Choroid plexus epithelial cell (primary cell): ENCODE measurements around the gene SCGB1A1.

Experiments
- DNase-seq: peaks from one replicate; pipeline ENCODE4 v3.0.0-alpha.2; 2010; ENCODE audit warnings: low read depth
- H3K4me3 ChIP-seq: 2 replicates; pipeline ENCODE4 v1.5.1; 2011; ENCODE audit warnings: low read depth, mild to moderate bottlenecking, control low read depth, low read length, moderate library complexity
- TF ChIP-seq, protein P1 (sequence below): conservative IDR thresholded peaks from 2 replicates; pipeline ENCODE4 v1.5.1; 2011; ENCODE audit warnings: low read depth, mild to moderate bottlenecking, control low read depth, inconsistent platforms, low read length, moderate library complexity

Gene SCGB1A1

DNA sequence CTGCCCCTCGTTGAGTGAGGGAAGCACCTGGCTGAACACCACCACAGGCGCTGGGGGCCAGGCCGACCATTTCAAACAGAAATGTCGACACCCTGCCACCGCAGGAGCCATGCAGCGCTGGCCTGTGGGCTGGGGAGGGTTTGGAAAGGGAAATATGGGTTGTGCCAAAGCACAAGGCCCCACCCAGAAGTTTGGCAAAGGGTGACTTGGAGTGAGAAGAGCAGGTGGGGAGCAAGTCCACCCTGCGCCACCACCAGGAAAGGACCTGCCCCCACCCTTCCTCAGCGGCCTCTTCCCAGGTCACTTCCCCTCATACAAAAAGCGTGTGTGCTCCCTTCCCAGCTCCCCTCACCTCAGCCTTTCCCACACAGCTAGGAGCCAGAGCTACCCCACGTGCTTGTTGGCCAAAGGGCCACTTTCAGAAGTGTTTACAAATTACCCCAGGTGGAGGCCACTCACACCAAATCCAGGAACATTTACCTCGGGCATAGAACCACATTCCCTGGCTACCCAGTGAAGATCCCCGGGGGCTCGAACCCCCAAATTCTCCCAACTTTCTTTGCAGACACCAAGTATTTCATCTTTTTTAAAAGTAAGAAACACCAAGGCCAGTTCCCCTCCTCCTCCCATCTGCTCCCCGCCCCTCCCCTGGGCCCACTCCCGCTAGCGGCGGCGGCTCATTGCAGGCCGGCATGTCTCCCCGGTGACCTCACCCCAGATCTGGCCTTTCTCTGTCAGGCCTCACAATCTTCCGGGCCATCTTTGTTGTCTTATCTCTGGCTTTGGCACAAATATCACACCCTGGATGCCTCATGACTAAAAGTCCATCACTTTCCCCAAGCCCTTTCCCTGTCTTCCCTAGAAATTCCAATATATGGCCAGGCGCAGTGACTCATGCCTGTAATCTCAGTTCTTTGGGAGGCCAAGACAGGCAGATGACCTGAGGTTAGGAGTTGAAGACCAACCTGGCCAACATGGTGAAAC is 20.5 kb upstream of the SCGB1A1 start:
- TF ChIP-seq, protein P1, sequence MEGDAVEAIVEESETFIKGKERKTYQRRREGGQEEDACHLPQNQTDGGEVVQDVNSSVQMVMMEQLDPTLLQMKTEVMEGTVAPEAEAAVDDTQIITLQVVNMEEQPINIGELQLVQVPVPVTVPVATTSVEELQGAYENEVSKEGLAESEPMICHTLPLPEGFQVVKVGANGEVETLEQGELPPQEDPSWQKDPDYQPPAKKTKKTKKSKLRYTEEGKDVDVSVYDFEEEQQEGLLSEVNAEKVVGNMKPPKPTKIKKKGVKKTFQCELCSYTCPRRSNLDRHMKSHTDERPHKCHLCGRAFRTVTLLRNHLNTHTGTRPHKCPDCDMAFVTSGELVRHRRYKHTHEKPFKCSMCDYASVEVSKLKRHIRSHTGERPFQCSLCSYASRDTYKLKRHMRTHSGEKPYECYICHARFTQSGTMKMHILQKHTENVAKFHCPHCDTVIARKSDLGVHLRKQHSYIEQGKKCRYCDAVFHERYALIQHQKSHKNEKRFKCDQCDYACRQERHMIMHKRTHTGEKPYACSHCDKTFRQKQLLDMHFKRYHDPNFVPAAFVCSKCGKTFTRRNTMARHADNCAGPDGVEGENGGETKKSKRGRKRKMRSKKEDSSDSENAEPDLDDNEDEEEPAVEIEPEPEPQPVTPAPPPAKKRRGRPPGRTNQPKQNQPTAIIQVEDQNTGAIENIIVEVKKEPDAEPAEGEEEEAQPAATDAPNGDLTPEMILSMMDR = no peak
- H3K4me3 ChIP-seq = no peak overlapping the region
- DNase-seq = no peak

DNA sequence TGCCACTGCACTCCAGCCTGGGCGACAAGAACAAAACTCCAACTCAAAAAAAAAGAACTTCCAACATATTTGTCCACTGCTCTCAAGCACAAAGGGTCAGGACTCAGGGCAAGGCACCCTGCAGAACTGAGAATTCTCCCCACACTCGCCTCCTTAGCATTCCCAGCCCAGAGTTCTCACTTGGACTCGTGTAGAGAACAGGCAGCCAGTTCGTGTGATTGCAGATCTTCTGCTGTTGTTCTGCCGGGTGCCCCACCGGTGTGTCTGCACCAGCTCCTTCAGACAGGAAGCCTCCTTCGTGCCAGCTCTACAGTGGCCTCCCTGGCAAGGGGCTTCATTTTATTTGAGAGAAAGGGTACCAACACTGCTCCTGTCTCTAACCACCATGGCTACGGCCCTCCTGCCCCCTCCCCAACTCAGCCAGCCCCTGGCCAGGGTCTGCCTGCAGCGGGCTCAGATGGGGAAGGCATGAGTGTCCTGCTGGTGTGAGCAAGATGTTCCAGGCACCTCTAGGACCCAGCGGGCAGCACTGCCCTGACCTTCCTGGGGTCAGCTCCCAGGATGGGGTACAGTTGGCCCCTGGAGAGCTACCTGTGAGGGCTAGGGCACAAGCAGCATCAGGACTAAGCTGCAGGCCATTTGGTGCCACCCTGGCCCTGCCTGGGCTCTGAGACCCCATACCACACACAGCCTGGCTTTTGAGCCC is 19.5 kb upstream of the SCGB1A1 start:
- no peak overlapping the region for H3K4me3 ChIP-seq
- DNase-seq = peak; percentile 81
- TF ChIP-seq, protein P1 = no peak

DNA sequence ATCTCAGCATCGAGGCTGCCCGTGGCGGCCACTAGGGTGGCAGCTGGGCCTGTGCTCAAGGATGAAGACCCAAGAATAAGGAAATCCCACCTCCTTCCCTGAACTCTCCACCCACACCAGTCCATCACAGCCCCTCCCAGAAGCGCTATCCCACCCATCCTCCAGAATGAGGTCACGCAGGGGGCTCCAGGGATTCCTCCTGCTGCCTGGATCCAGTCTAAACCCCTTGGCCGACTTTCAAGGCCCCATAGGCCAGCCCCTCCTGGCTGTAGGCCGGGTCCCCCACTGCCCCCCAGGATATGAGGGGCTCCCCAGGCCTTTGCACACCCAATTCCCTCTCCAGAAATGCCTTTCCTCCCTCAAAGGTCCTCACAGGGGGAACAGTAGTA is 19.0 kb upstream of the SCGB1A1 start:
- no peak overlapping the region for H3K4me3 ChIP-seq
- TF ChIP-seq, protein P1 = no peak
- no peak for DNase-seq

DNA sequence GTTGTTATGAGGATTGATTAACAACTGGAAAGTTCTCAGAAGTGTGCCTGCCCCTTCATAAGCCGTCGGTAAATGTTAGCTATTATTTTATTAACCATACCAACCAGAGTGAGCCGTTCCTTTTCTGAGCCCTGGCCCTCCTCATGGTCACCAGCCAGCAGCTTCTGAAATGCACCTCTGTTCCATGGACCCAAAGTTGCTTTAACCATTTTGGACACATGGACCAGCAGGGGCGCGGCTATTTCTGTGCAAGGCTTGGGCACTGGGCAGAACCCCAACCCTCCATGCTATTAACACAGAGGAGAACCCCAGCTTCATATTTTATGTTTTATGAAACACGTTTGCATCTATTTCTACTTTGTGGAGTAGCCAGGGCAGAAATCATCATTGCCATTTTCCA is 18.6 kb upstream of the SCGB1A1 start:
- TF ChIP-seq, protein P1 = no peak

DNA sequence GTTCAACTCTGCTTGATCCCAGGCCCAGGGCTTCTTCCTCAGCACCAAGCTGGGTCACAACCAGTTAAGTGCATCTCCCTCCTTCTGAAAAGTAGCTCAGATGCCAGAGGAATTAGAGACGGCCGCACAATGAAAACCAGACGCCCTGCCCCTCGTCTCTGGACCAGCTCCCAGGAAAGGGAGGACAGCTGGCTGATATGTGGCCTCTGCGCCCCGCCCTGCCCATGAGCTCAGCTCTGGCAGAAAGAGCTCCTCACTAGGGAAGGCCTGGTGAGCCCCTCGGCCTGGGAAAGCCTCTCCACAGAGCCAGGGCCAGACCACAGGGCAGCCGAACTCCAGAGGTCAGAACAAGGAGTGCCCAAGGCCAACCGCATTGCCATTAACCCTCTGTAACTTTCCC is 18.1 kb upstream of the SCGB1A1 start:
- no peak overlapping the region for H3K4me3 ChIP-seq
- TF ChIP-seq, protein P1 = no peak
- DNase-seq = peak; percentile 59

More for the DNA sequence above, 18.6 kb upstream of the SCGB1A1 start:
- H3K4me3 ChIP-seq = no peak overlapping the region
- DNase-seq = no peak

DNA sequence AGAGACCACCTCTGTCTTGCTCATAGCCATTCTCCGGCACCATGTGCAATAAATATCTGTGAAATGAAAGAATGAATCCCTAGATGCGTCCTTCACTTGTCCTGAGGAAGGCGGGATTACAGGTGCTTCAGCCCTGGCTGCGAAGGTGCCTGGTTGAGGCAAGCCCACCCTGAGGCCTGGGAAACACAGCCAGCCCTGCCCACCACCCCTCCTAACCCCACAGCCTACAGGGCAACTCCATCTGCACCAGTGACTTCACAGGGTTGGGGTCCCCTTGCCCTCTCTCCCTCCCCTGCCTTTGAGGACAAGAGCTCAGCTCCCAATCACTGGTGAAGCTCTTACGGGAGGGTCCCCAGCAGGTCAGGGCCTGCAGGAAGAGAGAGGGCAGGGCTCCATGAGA is 17.5 kb upstream of the SCGB1A1 start:
- TF ChIP-seq, protein P1 = no peak
- no peak overlapping the region for H3K4me3 ChIP-seq
- DNase-seq = no peak

DNA sequence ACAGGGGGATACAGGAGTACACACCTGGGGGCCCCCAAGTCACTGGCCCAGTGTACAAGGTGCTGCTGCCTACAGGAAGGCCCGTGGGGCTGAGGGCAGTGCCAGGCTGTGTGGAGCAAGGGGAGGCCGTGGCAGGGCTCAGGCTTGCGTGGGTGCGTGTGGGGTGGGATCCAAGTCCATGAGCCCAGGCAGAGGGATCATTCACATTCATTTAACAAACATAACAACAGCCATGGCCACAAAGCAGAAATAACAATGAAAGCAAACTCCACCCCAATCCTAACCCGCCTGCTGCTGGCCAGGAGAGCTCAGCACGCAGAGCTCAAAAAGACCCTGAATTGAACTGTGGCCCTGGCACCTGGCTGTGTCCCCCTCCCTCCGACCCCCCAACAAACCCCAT is 17.0 kb upstream of the SCGB1A1 start:
- no peak overlapping the region for H3K4me3 ChIP-seq
- no peak for DNase-seq
- TF ChIP-seq, protein P1 = no peak
